Stimulated activated CD8-positive, alpha-beta memory T cell treated with anti-CD3 and anti-CD28 coated beads, Interleukin-12 subunit alpha, Interleukin-12 subunit beta, amount 100 ng/mL, for 24 hours (primary cell): ENCODE measurements around the gene PGM2L1.
A peak's percentile ranks its signal among the peaks of the same experiment; 100 is the strongest.
"Not testable (repeated sequence)": the region's sequence is repeated elsewhere in the genome, so short reads cannot be mapped to it uniquely, and the experiment has no call there.

ENCODE experiments used
- DNase-seq: peaks from one replicate; pipeline ENCODE4 v3.0.0-alpha.2; 2020; ENCODE audit errors: extremely low read depth

Gene PGM2L1

GRCh38 chr11:74338963-74339362 lies 59.3 kb downstream of the PGM2L1 start:
- no peak for DNase-seq

GRCh38 chr11:74333193-74333592 lies 65.0 kb downstream of the PGM2L1 start:
- DNase-seq: no peak

- DNase-seq: no peak
Observed at GRCh38 chr11:74332291-74332690, 65.9 kb downstream of the PGM2L1 start.

- DNase-seq: not testable (repeated sequence)
Observed at GRCh38 chr11:74331000-74331399, 67.2 kb downstream of the PGM2L1 start.

GRCh38 chr11:74330075-74330858 lies 68.0 kb downstream of the PGM2L1 start:
- DNase-seq: no peak

- no peak for DNase-seq
Observed at GRCh38 chr11:74327076-74327475, 71.2 kb downstream of the PGM2L1 start.

- no peak for DNase-seq
Observed at GRCh38 chr11:74326665-74327064, 71.6 kb downstream of the PGM2L1 start.

- DNase-seq: no peak
Observed at GRCh38 chr11:74325649-74326645, 72.3 kb downstream of the PGM2L1 start.

GRCh38 chr11:74322667-74323066 lies 75.6 kb downstream of the PGM2L1 start:
- DNase-seq: no peak

- DNase-seq: no peak
Observed at GRCh38 chr11:74321487-74322188, 76.6 kb downstream of the PGM2L1 start.

- DNase-seq: no peak
Observed at GRCh38 chr11:74320538-74320937, 77.7 kb downstream of the PGM2L1 start.

GRCh38 chr11:74319139-74319816 lies 79.0 kb downstream of the PGM2L1 start:
- DNase-seq: no peak

GRCh38 chr11:74318241-74318932 lies 79.8 kb downstream of the PGM2L1 start:
- DNase-seq: no peak

- DNase-seq: no peak
Observed at GRCh38 chr11:74316772-74317505, 81.3 kb downstream of the PGM2L1 start.

GRCh38 chr11:74312326-74312725 lies 85.9 kb downstream of the PGM2L1 start:
- no peak for DNase-seq

- peak; percentile 9 for DNase-seq
Observed at GRCh38 chr11:74311352-74311926, 86.8 kb downstream of the PGM2L1 start, which contains the start of gene P4HA3. Gene P4HA3, minus strand, starts transcription at chr11:74311640. Its CDS starts 29 bp downstream, at chr11:74311611.

GRCh38 chr11:74310857-74311256 lies 87.4 kb downstream of the PGM2L1 start:
- DNase-seq: no peak

- no peak for DNase-seq
Observed at GRCh38 chr11:74307434-74307833, 90.8 kb downstream of the PGM2L1 start.

- no peak for DNase-seq
Observed at GRCh38 chr11:74306435-74307175, 91.6 kb downstream of the PGM2L1 start.
